ENCODE measurements around the gene PRKX. TPM values are rescaled to one million over a fixed set of nuclear protein-coding genes. Genes with fewer than 3 reads are reported as not detected.
"Not testable (repeated sequence)": the region's sequence is repeated elsewhere in the genome, so short reads cannot be mapped to it uniquely, and the experiment has no call there.

PRKX gene
- total RNA-seq, 1 donor from 2014 or later: 23.1 TPM

GRCh38 chrX:3712051-3712869, 1.2 kb downstream of the PRKX start:
- no peak for DNase-seq (ENCODE audit: low spot score)

DNA sequence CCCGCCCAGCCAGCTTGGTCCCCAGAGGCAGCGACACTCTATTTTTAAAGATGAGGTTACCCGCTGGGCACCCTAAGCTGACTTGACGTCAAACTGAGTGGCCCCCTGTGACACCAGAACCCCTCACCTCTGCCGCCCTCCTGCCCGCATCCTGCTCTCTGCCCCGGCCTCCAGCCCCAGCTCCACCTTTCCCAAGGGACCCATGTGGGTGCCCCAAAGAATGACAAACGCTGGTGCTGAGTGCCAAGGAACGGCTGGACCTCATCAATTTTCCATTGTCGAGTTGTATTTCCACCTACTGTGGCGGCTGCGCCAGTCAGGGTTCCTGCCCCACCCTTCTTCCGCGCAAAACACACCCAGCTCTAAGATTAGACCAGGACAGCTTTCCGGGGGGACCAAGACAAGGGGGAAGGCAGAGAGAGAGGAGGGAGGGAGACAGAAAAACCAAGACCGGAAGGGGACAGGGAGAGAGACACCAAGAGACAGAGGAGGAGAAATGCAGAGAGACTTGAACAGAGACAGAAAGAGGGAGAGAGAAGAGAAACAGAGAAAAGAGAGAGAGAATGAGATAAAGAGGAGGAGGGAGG, 2.0 kb downstream of the PRKX start:
- no peak for DNase-seq (ENCODE audit: low spot score)

DNA sequence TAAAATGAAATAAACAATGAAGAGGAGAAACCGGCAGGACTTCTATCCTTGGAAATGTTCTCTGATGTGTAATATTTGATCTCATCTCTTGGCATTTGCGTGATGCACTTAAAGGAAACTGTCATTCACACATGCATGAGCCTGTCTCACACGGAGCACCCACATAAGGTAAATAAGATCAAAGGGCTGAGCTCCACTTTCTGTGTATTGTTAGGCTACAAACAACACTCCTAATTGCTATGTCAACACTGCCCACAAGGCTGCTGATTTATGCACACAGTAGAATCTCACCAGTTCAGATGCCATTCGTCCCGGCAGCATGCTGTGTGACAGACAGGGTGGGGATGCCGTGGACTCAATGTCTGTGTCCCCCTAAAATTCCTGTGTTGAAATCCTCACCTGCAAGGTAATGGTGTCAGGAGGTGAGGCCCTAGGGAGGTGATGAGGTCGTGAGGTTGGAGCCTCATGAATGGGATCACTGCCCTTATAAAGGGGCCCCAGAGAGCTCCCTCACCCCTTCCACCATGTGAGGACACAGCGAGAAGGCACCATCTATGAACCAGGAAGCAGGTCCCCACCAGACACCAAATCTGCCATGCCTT, 5.7 kb downstream of the PRKX start:
- DNase-seq (ENCODE audit: low spot score): not testable (repeated sequence)

GRCh38 chrX:3706481-3706880, 7.0 kb downstream of the PRKX start:
- DNase-seq (ENCODE audit: low spot score): no peak

DNA sequence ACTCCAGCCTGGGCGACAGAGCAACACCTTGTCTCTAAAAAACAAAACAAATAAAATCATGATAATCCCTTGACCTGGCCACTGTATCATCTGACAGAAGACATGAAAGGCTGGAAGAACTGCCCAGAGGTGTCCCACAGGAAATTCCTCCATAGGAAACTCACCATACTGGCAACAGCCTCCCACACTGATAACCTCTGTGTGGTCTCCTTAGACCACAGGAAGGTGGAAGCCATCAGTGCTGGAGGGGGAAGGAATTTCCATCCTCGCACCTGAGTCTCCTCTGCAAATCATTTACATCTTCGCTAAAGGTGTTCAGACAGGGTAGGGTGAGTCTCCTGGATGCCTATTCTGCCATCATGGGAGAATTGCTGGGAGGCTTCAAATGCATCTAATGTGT, 10.2 kb downstream of the PRKX start:
- DNase-seq (ENCODE audit: low spot score): not testable (repeated sequence)

DNA sequence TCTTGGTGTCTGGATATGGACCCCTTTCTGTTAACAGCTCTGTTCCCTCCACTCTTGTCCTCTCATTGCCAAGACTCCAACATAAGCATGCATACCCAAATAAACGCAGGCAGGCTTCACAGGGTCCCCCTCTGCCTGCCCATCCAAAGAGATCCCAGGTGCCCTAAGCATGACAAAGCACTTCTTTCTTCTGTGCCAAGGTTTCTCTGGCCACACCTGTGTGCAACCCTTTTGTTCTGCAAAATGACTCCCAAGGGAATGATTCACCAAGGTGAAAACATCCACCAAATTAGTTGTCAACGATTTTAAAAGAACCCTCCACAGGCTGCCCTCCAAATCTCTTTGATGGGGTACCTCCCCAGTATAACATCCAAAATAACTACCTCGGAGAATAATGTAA, 11.4 kb downstream of the PRKX start:
- not testable (repeated sequence) for DNase-seq (ENCODE audit: low spot score)

- not testable (repeated sequence) for DNase-seq (ENCODE audit: low spot score)
Observed at GRCh38 chrX:3701445-3701928, 12.0 kb downstream of the PRKX start.

- no peak for DNase-seq (ENCODE audit: low spot score)
Observed at GRCh38 chrX:3699821-3700381, 13.5 kb downstream of the PRKX start.

DNA sequence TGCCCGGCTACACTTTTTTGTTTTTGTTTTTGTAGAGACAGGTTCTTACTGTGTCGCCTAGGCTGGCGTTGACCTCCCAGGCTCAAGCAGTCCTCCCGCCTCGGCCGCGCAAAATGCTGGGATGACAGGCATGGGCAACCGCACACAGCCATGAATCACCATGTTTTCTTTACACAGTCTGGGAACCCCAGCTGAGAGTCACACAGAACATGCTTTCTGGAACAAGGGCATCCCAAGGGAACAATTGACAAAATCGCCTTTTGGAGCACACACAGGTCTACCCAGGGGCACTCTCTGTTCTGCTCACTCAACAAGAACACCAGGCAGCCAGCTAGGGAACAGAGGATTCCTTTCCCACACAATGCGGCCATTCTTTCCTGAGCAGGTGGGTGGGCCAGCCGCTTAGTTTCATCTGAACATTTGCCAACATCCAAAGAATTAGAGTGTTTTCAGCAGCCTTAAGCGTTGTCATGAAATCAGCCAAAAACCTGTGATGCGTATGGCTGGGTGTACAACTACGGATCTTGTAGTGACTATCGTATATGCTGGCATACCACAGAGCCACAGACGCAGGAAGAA, 15.7 kb downstream of the PRKX start:
- DNase-seq (ENCODE audit: low spot score): no peak

GRCh38 chrX:3697220-3697684, 16.2 kb downstream of the PRKX start:
- DNase-seq (ENCODE audit: low spot score): no peak

GRCh38 chrX:3695536-3695935, 17.9 kb downstream of the PRKX start:
- DNase-seq (ENCODE audit: low spot score): no peak

DNA sequence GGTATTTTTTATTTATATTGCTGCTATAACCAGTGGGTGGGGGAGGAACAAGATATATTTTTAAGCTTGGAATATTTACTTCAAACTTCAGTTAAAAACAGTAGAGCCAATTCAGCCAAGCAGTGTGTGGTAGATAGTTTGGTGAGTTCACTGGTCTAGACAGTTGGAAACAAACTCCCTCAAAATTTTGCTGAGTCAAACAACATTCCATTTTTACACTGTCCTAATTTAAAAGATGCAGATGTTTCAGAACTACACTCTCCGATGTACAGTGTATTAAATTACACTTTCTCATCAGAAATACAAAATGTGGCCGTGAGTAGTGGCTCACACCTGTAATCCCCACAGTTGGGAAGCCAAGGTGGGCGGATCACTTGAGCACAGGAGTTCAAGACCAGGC, 23.3 kb downstream of the PRKX start:
- no peak for DNase-seq (ENCODE audit: low spot score)

DNA sequence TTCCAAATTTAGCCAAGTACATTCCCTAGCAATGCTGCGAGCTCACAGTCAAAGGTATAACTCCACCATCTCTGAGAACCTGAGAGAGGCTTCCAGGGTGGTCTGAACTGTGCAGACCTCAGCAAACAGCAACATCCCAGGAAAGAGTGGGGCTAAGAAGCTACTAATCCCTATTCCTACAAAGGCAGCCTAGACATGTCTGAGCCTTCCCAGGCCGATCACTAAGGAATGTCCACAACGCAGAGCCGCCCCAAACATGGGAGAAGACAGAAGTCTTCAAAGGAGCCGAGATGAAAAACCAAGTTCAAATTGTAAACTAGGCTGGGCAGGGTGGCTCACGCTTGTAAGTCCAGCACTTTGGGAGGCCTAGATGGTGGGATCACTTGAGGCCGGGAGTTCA, 30.2 kb downstream of the PRKX start:
- not testable (repeated sequence) for DNase-seq (ENCODE audit: low spot score)

GRCh38 chrX:3680459-3680858, 33.0 kb downstream of the PRKX start:
- DNase-seq (ENCODE audit: low spot score): no peak

DNA sequence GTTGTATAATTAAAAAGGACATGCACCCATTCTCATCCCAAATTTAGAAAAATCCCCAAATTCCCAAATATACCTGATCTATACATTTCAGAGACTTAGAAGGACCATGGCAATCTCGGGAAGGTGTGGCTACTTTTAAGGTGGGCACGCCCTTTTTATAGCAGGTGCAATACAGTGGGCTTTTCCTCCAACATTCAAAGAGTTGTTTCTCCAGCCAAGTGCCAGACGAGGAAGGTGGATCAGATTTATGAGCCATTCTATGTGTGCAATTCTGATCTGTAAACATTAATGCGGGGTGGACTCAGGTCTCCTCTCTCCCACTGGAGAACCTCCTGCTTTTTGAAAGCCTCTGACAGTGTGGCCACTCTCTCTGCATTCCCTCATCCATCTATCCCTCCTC, 33.8 kb downstream of the PRKX start:
- DNase-seq (ENCODE audit: low spot score): no peak

- no peak for DNase-seq (ENCODE audit: low spot score)
Observed at GRCh38 chrX:3678328-3678727, 35.1 kb downstream of the PRKX start.

- no peak for DNase-seq (ENCODE audit: low spot score)
Observed at GRCh38 chrX:3674881-3675280, 38.6 kb downstream of the PRKX start.

DNA sequence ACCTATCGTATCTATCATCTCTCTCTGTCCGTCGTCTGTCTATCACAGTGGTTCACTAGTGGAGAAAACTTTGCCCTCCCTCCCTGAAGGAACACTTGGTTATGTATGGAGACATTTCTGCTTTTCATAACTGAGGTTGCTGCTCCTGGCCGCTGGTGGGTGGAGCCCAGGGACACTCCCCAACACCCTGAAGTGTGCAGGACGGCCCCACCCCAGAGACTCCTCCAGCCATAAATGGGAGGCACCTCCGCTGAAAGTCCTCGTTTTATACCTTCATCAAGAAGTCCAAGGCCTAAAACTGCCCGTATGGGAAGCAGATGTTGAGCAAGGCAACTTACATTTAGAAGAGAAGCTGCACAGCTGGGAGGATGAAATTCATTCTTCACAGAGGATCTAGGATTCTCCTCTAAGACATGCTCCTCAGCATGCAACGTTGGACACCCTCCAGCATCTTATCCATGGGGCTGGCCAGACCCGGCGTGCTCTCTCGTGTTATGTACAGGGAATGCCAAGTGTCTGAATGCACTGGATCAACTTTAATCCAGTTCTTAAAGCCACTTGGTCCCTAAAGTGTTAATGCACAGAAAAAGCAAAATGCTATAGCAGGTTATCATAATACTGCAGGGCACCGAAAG, 43.5 kb downstream of the PRKX start:
- no peak for DNase-seq (ENCODE audit: low spot score)

DNA sequence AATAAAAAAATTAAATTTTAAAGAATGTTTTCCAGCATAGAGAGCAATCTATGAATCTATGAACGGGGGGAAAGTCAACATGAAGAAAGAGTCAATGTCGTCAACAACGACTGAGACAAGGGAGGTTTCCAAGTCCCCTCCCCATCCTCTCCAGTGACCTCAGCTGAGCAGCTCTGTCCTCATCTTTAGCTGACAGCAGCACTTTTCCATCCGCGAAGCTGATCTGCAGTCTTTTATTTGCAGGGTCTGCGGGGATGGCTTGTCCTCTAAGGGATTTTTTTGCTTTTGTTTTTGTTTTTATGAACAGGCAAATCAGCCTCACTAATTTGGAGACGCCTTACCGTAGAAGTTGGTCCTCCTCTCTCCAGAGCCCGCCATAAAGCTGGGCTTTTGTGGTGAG, 46.5 kb downstream of the PRKX start:
- no peak for DNase-seq (ENCODE audit: low spot score)

DNA sequence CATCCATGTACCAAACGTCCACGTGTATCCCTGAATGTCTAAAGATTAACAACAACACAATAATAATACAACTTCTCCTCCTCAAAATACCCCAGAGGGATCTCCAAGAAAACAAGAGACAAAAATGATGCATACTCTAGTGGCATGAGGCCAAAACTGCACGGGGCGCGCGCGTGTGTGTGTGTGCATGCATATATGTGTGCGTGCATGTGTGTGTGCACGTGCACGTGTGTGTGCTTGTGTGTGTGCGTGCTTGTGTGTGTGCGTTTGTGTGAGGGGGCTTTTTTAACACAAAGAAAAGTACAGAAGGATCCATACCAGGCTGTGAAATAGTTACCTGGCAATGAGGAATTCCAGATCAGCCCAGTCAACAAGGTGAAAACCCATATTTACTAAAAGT, 48.5 kb downstream of the PRKX start:
- no peak for DNase-seq (ENCODE audit: low spot score)
